Ramos (cell line): ENCODE measurements around the gene ZNF652.
"Not testable (repeated sequence)": the region's sequence is repeated elsewhere in the genome, so short reads cannot be mapped to it uniquely, and the experiment has no call there.

Source experiments
- in situ Hi-C: fragments of 300-500 bp; cut with MboI; formaldehyde crosslinking; loops from one replicate; pipeline ENCODE4 v1.14.3; 2022; ENCODE audit warnings: low sequenced_read_pairs; ENCODE audit not compliant: unreplicated experiment

Gene ZNF652

GRCh38 chr17:49280061-49280460 is 82.0 kb downstream of the ZNF652 start:
- in situ Hi-C loops = no loop called here

- in situ Hi-C loops = not testable (repeated sequence)
Measured at GRCh38 chr17:49279263-49280015, 82.6 kb downstream of the ZNF652 start.

GRCh38 chr17:49278076-49278475 is 84.0 kb downstream of the ZNF652 start:
- in situ Hi-C loops = no loop called here

- in situ Hi-C loops = no loop called here
Measured at GRCh38 chr17:49277638-49278037, 84.4 kb downstream of the ZNF652 start.

GRCh38 chr17:49275981-49276380 is 86.1 kb downstream of the ZNF652 start:
- in situ Hi-C loops = not testable (repeated sequence)

GRCh38 chr17:49269356-49269755 is 92.7 kb downstream of the ZNF652 start:
- in situ Hi-C loops = no loop called here

- in situ Hi-C loops = no loop called here
Measured at GRCh38 chr17:49267912-49268311, 94.1 kb downstream of the ZNF652 start.

- in situ Hi-C loops = no loop called here
Measured at GRCh38 chr17:49266233-49266632, 95.8 kb downstream of the ZNF652 start.

GRCh38 chr17:49261540-49261939 is 100.5 kb downstream of the ZNF652 start:
- in situ Hi-C loops = not testable (repeated sequence)

- in situ Hi-C loops = no loop called here
Measured at GRCh38 chr17:49260817-49261291, 101.2 kb downstream of the ZNF652 start.

- in situ Hi-C loops = no loop called here
Measured at GRCh38 chr17:49260011-49260816, 101.8 kb downstream of the ZNF652 start.

- in situ Hi-C loops = no loop called here
Measured at GRCh38 chr17:49259663-49260010, 102.4 kb downstream of the ZNF652 start.

GRCh38 chr17:49258394-49258793 is 103.7 kb downstream of the ZNF652 start:
- in situ Hi-C loops = no loop called here

- in situ Hi-C loops = no loop called here
Measured at GRCh38 chr17:49255125-49255524, 106.9 kb downstream of the ZNF652 start.

GRCh38 chr17:49254066-49254465 is 108.0 kb downstream of the ZNF652 start:
- in situ Hi-C loops = no loop called here

GRCh38 chr17:49252148-49252695 is 109.8 kb downstream of the ZNF652 start:
- in situ Hi-C loops = no loop called here

- in situ Hi-C loops = no loop called here
Measured at GRCh38 chr17:49249890-49250522, 112.0 kb downstream of the ZNF652 start.

- in situ Hi-C loops = no loop called here
Measured at GRCh38 chr17:49249292-49249794, 112.7 kb downstream of the ZNF652 start.

GRCh38 chr17:49247944-49248343 is 114.1 kb downstream of the ZNF652 start:
- in situ Hi-C loops = no loop called here

- in situ Hi-C loops = no loop called here
Measured at GRCh38 chr17:49244839-49245238, 117.2 kb downstream of the ZNF652 start.
